K562 (cell line): ENCODE data around the gene MYRIP. TPM values are rescaled to one million over a fixed set of nuclear protein-coding genes. Genes with fewer than 3 reads are reported as not detected.

ENCODE experiments used
- ATAC-seq: fragments of 200-7000 bp; cut with Tn5 transposase; 3 replicates; pipeline ENCODE4 v1.9.1; 2020; ENCODE audit warnings: moderate library complexity
- BruUV-seq: library from RNA; stranded (reverse); fragments of 400-500 nt; replicated peaks from 2 replicates; lab custom pipeline; 2021; lab: Mats Ljungman, UMichigan
- CTCF ChIA-PET: fragments of 300-600 bp; formaldehyde crosslinking; extraction: SDS; loops from one replicate; lab custom pipeline; 2021; ENCODE audit warnings: low intra/inter-chr PET ratio; lab: Yijun Ruan, JAX
- POLR2A ChIA-PET: fragments of 300-600, 350-650 bp; sonication (Branson Sonifier 250); formaldehyde crosslinking; extraction: SDS; loops from one replicate; lab custom pipeline; 2021; ENCODE audit warnings: antibody characterized with exemption, inconsistent platforms; lab: Yijun Ruan, JAX
- DNase-seq, 4 experiments: peaks; one replicate each; pipeline versions ENCODE4 v3.0.0 to v3.0.0-alpha.2; 2011 to 2018; ENCODE audit warnings: low spot score in 3 of 4, mixed read lengths in 3 of 4; ENCODE audit errors: extremely low read depth in 1 of 4
- FAIRE-seq: peaks from 2 replicates; lab custom pipeline; 2011; peaks lifted over from hg19 to GRCh38; lab: Jason Lieb, UNC
- H2AFZ ChIP-seq: 2 replicates; pipeline ENCODE4 v1.6.0; 2011; ENCODE audit warnings: low read depth, low read length, control low read depth, inconsistent platforms
- H3K27ac ChIP-seq: fragments of 200-600 bp; 3 replicates; pipeline ENCODE4 v1.8.0; 2011; ENCODE audit warnings: low read depth, mild to moderate bottlenecking, control low read depth, inconsistent platforms, low read length, moderate library complexity, mixed read lengths; ENCODE audit errors: extremely low read depth
- H3K27me3 ChIP-seq, 2 experiments: fragments of 300-600 bp in 1 of 2; 2 replicates in 1 of 2; 3 replicates in 1 of 2; pipeline versions ENCODE4 v1.6.0 to v1.8.0; 2011; ENCODE audit warnings: inconsistent platforms in 2 of 2, low read length in 2 of 2, mild to moderate bottlenecking in 1 of 2, mixed read lengths in 1 of 2, moderate library complexity in 1 of 2; ENCODE audit not compliant: control insufficient read depth in 2 of 2, insufficient read depth in 2 of 2
- H3K36me3 ChIP-seq: fragments of 300-600 bp; 3 replicates; pipeline ENCODE4 v1.8.0; 2011; ENCODE audit warnings: mild to moderate bottlenecking, low read length, inconsistent platforms; ENCODE audit not compliant: control insufficient read depth, insufficient read depth
- H3K4me1 ChIP-seq, 2 experiments: fragments of 200-600 bp in 1 of 2; replicated peaks in 1 of 2; 2 replicates in 1 of 2; 3 replicates in 1 of 2; pipeline versions ENCODE4 v1.5.1 to v1.8.0; 2011; ENCODE audit warnings: inconsistent platforms in 2 of 2, low read length in 2 of 2, mild to moderate bottlenecking in 1 of 2, mixed read lengths in 1 of 2, moderate library complexity in 1 of 2; ENCODE audit not compliant: control insufficient read depth in 2 of 2, insufficient read depth in 2 of 2
- H3K4me2 ChIP-seq: 2 replicates; pipeline ENCODE4 v1.6.1; 2011; ENCODE audit warnings: low read length, control low read depth, inconsistent platforms, mixed read lengths; ENCODE audit not compliant: insufficient read depth
- H3K4me3 ChIP-seq: fragments of 200-600 bp; sonication (generic), shearing (Covaris generic); 2 replicates; pipeline ENCODE4 v1.5.1; 2016; ENCODE audit warnings: control low read depth, inconsistent platforms
- H3K79me2 ChIP-seq: fragments of 200-600 bp; 3 replicates; pipeline ENCODE4 v1.8.0; 2011; ENCODE audit warnings: low read length, inconsistent platforms; ENCODE audit not compliant: control insufficient read depth, insufficient read depth
- H3K9ac ChIP-seq, 2 experiments: 2 replicates each; pipeline versions ENCODE4 v1.6.0 to v1.6.1; 2011; ENCODE audit warnings: low read depth in 2 of 2, low read length in 2 of 2, control low read depth in 1 of 2, inconsistent platforms in 1 of 2, mild to moderate bottlenecking in 1 of 2, mixed read lengths in 1 of 2; ENCODE audit not compliant: insufficient read depth in 1 of 2
- H3K9me1 ChIP-seq: one replicate; pipeline ENCODE4 v1.6.0; 2011; ENCODE audit warnings: inconsistent platforms, mild to moderate bottlenecking, low read length, moderate library complexity; ENCODE audit not compliant: control insufficient read depth, insufficient read depth
- H3K9me3 ChIP-seq: replicated peaks from 2 replicates; pipeline ENCODE4 v1.5.1; 2011; ENCODE audit warnings: low read depth, low read length, inconsistent platforms; ENCODE audit not compliant: control insufficient read depth, insufficient read depth
- H4K20me1 ChIP-seq: replicated peaks from 2 replicates; pipeline ENCODE4 v1.6.1; 2011; ENCODE audit warnings: low read length, inconsistent platforms, mixed read lengths; ENCODE audit not compliant: control insufficient read depth, insufficient read depth
- ASH1L ChIP-seq: fragments of 450-650 bp; IDR thresholded peaks from 2 replicates; pipeline ENCODE4 v1.6.1; 2018; ENCODE audit warnings: borderline replicate concordance, mild to moderate bottlenecking, low read depth; ENCODE audit not compliant: partially characterized antibody
- L3MBTL2 ChIP-seq: fragments of 450-650 bp; IDR thresholded peaks from 2 replicates; pipeline ENCODE4 v1.6.1; 2016; ENCODE audit warnings: mild to moderate bottlenecking, moderate library complexity
- MAFG ChIP-seq: fragments of 450-650 bp; conservative IDR thresholded peaks from 2 replicates; pipeline ENCODE4 v1.6.1; 2016; ENCODE audit warnings: missing genetic modification characterization, missing compliant biosample characterization
- MED1 ChIP-seq: sonication (generic); formaldehyde crosslinking; IDR thresholded peaks from 2 replicates; pipeline ENCODE4 v1.8.1; 2023; ENCODE audit warnings: missing genetic modification reagents, borderline replicate concordance
- NELFE ChIP-seq: IDR thresholded peaks from 2 replicates; pipeline ENCODE4 v1.6.1; 2011; ENCODE audit warnings: mild to moderate bottlenecking; ENCODE audit not compliant: insufficient read depth, insufficient read length
- NFE2 ChIP-seq: IDR thresholded peaks from 2 replicates; pipeline ENCODE4 v1.6.1; 2014; ENCODE audit warnings: antibody characterized with exemption, low read depth
- SIN3B ChIP-seq: fragments of 450-650 bp; IDR thresholded peaks from 2 replicates; pipeline ENCODE4 v1.6.1; 2017; ENCODE audit warnings: low read depth, mild to moderate bottlenecking, moderate library complexity
- TAF15 ChIP-seq: fragments of 200-400 bp; formaldehyde crosslinking; IDR thresholded peaks from 2 replicates; pipeline ENCODE4 v1.6.1; 2017; ENCODE audit warnings: mild to moderate bottlenecking, low read depth, low read length, moderate library complexity
- TAL1 ChIP-seq: fragments of 450-650 bp; IDR thresholded peaks from 2 replicates; pipeline ENCODE4 v1.6.1; 2016; ENCODE audit warnings: mild to moderate bottlenecking
- TCF3 ChIP-seq: sonication (generic); formaldehyde crosslinking; IDR thresholded peaks from 2 replicates; pipeline ENCODE4 v1.4.0; 2020; ENCODE audit warnings: mild to moderate bottlenecking, missing genetic modification reagents
- ZBTB1 ChIP-seq: sonication (generic); formaldehyde crosslinking; IDR thresholded peaks from 2 replicates; pipeline ENCODE4 v1.8.1; 2023; ENCODE audit warnings: missing genetic modification reagents, low read depth, mild to moderate bottlenecking, borderline replicate concordance
- ZBTB7A ChIP-seq: IDR thresholded peaks from 2 replicates; pipeline ENCODE4 v1.6.1; 2011; ENCODE audit warnings: low read depth, mild to moderate bottlenecking, low read length, moderate library complexity, borderline replicate concordance; ENCODE audit not compliant: control insufficient read depth
- whole genome bisulfite sequencing: fragments of 100-300 bp; shearing (Covaris generic); methylation state at CpG from one replicate; pipeline ENCODE4 v1.1.6; 2016; ENCODE audit warnings: low coverage, mixed read lengths; ENCODE audit not compliant: insufficient coverage; ENCODE audit errors: missing lambda C conversion rate; 5-methylcytosine and 5-hydroxymethylcytosine counted together
- in situ Hi-C: fragments of 300-500 bp; cut with MboI; formaldehyde crosslinking; loops from 4 replicates; pipeline ENCODE4 v1.15.0; 2018; ENCODE audit warnings: inconsistent platforms, mixed read lengths
- intact Hi-C: fragments of 100-400 bp; cut with micrococcal nuclease; formaldehyde crosslinking; loops from 2 replicates; pipeline ENCODE4 v1.14.2; 2022
- polyA plus RNA-seq, 8 experiments: library from polyadenylated mRNA; depleted of rRNA in 4 of 8; stranded (reverse) in 5 of 8; unstranded in 3 of 8; fragments of >200 nt; fragmentation: Nextera tagmentation in 2 of 8; fragmentation: Illumina TruSeq in 1 of 8; extraction: Ambion mirVana in 2 of 8; extraction: Trizol in 1 of 8; gene quantifications; 2 replicates each; pipeline versions ENCODE4 v1.2.1 to v1.2.3, GENCODE V29; 2011 to 2014; ENCODE audit warnings: inconsistent platforms in 1 of 8, missing spikeins in 1 of 8
- total RNA-seq, 7 experiments: library from RNA; depleted of rRNA in 6 of 7; stranded (reverse); fragments of >200 nt in 6 of 7; fragmentation: Illumina TruSeq in 2 of 7; extraction: Trizol in 2 of 7; gene quantifications; 2 replicates each; pipeline versions ENCODE4 v1.2.1 to v1.2.3, GENCODE V29; 2011 to 2021; ENCODE audit warnings: low replicate concordance in 1 of 7
- TF ChIP-seq, protein P1 (sequence below): fragments of 450-650 bp; IDR thresholded peaks from 2 replicates; pipeline ENCODE4 v1.7.1; 2018; ENCODE audit warnings: mild to moderate bottlenecking, low read depth; ENCODE audit not compliant: partially characterized antibody
- TF ChIP-seq, protein P2 (sequence below): fragments of 450-650 bp; conservative IDR thresholded peaks from 2 replicates; pipeline ENCODE4 v1.6.1; 2016; ENCODE audit warnings: missing genetic modification characterization, low read depth, mild to moderate bottlenecking, control low read depth, missing compliant biosample characterization
- TF ChIP-seq, protein P3 (sequence below): fragments of 250-450 bp; sonication (Bioruptor Pico); IDR thresholded peaks from 2 replicates; pipeline ENCODE4 v1.4.0; 2020; ENCODE audit warnings: mild to moderate bottlenecking, moderate library complexity, borderline replicate concordance

MYRIP gene
- total and polyA plus RNA-seq, 9 of the 15 experiments (the other 6 are each of a cell fraction or from before 2014, with no cell fraction given): 0.03 to 0.12 TPM; not detected in 7

DNA sequence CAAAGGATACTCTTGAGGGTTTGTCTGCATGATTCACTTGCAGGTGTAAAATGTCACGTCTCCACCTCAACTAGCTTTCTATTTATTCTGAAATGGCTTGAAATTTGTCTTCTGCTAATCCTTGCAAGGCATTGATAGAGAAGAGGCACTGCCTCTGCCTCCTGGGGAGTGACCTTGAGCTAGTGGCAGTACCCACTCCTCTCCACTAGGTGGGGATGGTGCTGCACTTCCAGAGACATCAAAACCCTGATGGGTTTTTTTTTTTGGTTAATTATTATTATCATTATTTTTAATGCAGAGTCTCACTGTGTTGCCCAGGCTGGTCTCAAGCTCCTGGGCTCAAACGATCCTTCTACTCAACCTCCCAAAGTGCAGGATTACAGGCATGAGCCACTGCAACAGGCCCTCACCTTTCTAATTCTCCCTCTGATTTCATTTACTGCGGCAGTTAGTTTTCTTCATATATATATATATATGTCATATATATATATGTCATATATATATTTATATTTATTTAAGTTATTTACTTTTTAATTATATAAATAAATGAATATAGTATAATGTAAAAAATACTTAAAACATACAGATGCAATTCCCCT is 382.5 kb downstream of the MYRIP start:
- no peaks in the 10 kb centered on the region for H3K9me3 ChIP-seq
- in situ Hi-C loops (loop anchor here (5.0 to 10.0 kb wide), 2 partner anchors 125 to 243 kb away; no protein-coding TSS in a partner anchor), intact Hi-C loops (loop anchor here (1.0 to 10.0 kb wide), 5 partner anchors 50 to 1693 kb away; no protein-coding TSS in a partner anchor)
- no peak overlapping the region; the same call in 1 of the 2 replicates for H3K4me2 ChIP-seq
- H3K27me3 ChIP-seq: peaks cover 0 to 34% of the 10 kb centered on the region in 2 experiments; a peak in 2 of 5 replicates
- ChIA-PET CTCF (interaction anchor here (1.0 to 4.6 kb wide), 6 partner anchors 48 to 241 kb away, joined by 4 to 90 read pairs (median 7); partner anchors contain the start of gene EIF1B), POLR2A (interaction anchor here (0.6 to 2.6 kb wide), 14 partner anchors 10 to 744 kb away, joined by 3 to 35 read pairs (median 5); partner anchors contain the start of genes EIF1B and RPL14)
- H3K79me2 ChIP-seq: no peaks in the 10 kb centered on the region
- BruUV-seq: no TSS peak
- H3K4me1 ChIP-seq: peaks cover 3 to 9% of the 10 kb centered on the region in 2 experiments; a peak in 2 of 5 replicates
- H4K20me1 ChIP-seq: no peaks in the 10 kb centered on the region
- 33% methylated on average over 3 of the region's 3 CpGs for WGBS
- FAIRE-seq: peak; percentile 97
- H3K4me3 ChIP-seq: no peak overlapping the region
- H3K9me1 ChIP-seq: no peaks in the 10 kb centered on the region
- DNase-seq: peak; percentile 78 to 83 (median 81)
- no peak overlapping the region for H3K27ac ChIP-seq
- H3K36me3 ChIP-seq: no peaks in the 10 kb centered on the region
- H2AFZ ChIP-seq: peak overlapping the region; percentile 89
- peak; percentile 83 for ATAC-seq
- no peak overlapping the region for H3K9ac ChIP-seq
- TF ChIP-seq, protein P1, sequence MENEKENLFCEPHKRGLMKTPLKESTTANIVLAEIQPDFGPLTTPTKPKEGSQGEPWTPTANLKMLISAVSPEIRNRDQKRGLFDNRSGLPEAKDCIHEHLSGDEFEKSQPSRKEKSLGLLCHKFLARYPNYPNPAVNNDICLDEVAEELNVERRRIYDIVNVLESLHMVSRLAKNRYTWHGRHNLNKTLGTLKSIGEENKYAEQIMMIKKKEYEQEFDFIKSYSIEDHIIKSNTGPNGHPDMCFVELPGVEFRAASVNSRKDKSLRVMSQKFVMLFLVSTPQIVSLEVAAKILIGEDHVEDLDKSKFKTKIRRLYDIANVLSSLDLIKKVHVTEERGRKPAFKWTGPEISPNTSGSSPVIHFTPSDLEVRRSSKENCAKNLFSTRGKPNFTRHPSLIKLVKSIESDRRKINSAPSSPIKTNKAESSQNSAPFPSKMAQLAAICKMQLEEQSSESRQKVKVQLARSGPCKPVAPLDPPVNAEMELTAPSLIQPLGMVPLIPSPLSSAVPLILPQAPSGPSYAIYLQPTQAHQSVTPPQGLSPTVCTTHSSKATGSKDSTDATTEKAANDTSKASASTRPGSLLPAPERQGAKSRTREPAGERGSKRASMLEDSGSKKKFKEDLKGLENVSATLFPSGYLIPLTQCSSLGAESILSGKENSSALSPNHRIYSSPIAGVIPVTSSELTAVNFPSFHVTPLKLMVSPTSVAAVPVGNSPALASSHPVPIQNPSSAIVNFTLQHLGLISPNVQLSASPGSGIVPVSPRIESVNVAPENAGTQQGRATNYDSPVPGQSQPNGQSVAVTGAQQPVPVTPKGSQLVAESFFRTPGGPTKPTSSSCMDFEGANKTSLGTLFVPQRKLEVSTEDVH: no peak
- TF ChIP-seq, protein P2, sequence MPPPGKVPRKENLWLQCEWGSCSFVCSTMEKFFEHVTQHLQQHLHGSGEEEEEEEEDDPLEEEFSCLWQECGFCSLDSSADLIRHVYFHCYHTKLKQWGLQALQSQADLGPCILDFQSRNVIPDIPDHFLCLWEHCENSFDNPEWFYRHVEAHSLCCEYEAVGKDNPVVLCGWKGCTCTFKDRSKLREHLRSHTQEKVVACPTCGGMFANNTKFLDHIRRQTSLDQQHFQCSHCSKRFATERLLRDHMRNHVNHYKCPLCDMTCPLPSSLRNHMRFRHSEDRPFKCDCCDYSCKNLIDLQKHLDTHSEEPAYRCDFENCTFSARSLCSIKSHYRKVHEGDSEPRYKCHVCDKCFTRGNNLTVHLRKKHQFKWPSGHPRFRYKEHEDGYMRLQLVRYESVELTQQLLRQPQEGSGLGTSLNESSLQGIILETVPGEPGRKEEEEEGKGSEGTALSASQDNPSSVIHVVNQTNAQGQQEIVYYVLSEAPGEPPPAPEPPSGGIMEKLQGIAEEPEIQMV (tag): no peak
- no peak for TF ChIP-seq NFE2
- no peak for TF ChIP-seq ZBTB1
- no peak for TF ChIP-seq TCF3 (CRISPR knock-in tag)
- no peak for TF ChIP-seq ZBTB7A
- TF ChIP-seq TAF15: no peak
- no peak for TF ChIP-seq SIN3B
- TF ChIP-seq L3MBTL2: no peak
- no peak for TF ChIP-seq MAFG
- no peak for TF ChIP-seq TAL1
- TF ChIP-seq MED1 (CRISPR knock-in tag): no peak
- no peak for TF ChIP-seq ASH1L
- TF ChIP-seq NELFE: no peak
- TF ChIP-seq, protein P3, sequence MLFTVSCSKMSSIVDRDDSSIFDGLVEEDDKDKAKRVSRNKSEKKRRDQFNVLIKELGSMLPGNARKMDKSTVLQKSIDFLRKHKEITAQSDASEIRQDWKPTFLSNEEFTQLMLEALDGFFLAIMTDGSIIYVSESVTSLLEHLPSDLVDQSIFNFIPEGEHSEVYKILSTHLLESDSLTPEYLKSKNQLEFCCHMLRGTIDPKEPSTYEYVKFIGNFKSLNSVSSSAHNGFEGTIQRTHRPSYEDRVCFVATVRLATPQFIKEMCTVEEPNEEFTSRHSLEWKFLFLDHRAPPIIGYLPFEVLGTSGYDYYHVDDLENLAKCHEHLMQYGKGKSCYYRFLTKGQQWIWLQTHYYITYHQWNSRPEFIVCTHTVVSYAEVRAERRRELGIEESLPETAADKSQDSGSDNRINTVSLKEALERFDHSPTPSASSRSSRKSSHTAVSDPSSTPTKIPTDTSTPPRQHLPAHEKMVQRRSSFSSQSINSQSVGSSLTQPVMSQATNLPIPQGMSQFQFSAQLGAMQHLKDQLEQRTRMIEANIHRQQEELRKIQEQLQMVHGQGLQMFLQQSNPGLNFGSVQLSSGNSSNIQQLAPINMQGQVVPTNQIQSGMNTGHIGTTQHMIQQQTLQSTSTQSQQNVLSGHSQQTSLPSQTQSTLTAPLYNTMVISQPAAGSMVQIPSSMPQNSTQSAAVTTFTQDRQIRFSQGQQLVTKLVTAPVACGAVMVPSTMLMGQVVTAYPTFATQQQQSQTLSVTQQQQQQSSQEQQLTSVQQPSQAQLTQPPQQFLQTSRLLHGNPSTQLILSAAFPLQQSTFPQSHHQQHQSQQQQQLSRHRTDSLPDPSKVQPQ (CRISPR knock-in tag): no peak
